ENCODE measurements around the gene UBD.

UBD gene

DNA sequence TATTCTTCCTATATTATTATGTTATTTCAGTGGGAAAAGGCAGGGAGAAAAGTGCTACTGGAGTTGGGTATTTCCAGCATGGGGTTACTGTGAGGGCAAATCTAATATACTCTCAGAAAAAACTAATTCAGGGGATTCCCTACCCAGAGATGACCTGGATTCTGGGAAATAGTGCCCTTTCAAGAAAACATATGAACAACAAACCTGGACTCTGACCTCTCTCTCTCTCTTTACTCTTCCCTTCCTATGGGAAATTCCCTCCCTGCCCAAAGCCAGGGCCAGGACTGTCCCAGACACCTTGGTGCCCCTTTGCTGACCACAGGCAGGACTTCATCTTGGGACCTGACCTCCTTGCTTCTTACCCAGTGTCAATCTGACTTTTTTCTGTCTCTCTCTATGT is 1.6 kb upstream of the UBD start:
- no peak for DNase-seq (ENCODE audit: low read depth)

DNA sequence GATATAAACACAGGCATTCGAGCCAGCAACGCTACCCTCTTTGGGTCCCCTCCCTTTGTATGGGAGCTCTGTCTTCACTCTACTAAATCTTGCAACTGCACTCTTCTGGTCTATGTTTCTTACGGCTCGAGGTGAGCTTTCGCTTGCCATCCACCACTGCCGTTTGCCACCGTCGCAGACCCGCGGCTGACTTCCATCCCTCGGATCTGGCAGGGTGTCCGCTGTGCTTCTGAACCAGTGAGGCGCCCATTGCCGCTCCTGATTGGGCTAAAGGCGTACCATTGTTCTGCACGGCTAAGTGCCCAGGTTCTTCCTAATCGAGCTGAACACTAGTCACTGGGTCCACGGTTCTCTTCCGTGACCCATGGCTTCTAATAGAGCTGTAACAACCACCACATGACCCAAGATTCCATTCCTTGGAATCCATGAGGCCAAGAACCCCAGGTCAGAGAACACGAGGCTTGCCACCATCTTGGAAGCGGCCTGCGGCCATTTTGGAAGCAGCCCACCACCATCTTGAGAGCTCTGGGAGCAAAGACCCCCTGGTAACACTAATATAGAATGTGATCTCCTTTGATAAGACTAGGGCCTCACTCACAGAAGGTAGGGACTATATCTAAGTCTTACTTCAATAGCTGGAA is 973 bp downstream of the UBD start:
- DNase-seq (ENCODE audit: low read depth), result no peak

DNA sequence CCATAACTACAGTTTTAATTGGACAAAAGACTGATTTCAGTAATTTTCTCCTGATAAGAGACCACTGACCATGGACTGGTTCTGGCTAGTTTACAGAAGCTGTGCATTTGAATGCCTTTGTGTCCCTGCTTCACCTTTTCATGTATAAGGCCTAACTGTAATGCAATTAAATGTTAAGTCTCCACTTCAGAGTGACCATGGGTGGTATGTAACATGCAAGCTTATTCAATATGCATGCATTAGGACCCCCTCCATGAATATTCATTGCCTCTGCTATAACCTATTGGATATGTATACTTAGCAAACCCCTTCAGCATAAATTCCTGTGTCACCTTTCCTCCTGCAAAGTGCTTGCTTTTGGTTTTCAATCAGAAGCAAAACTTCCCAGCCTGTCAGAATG is 2.2 kb downstream of the UBD start:
- DNase-seq (ENCODE audit: low read depth), result no peak

DNA sequence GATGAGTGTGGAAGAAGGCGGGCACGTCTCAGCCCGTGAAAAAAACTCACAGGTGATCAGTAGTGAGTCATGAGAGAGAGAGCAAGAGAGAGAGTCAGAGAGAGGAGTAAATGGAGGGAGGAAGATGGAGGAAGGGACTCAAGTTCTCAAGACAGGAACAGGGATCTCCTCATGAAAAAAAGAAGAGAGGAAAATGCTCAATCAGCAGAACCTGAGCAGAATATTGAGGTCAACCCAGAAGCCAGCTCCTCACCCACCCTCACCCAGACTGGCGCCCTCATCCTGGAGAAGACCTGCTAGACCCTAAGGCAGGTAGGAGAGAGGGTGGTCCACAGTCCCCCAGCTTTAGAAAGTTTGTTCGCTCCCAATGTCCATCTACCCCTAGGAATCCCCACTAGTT is 4.8 kb downstream of the UBD start:
- no peak for DNase-seq (ENCODE audit: low read depth)

DNA sequence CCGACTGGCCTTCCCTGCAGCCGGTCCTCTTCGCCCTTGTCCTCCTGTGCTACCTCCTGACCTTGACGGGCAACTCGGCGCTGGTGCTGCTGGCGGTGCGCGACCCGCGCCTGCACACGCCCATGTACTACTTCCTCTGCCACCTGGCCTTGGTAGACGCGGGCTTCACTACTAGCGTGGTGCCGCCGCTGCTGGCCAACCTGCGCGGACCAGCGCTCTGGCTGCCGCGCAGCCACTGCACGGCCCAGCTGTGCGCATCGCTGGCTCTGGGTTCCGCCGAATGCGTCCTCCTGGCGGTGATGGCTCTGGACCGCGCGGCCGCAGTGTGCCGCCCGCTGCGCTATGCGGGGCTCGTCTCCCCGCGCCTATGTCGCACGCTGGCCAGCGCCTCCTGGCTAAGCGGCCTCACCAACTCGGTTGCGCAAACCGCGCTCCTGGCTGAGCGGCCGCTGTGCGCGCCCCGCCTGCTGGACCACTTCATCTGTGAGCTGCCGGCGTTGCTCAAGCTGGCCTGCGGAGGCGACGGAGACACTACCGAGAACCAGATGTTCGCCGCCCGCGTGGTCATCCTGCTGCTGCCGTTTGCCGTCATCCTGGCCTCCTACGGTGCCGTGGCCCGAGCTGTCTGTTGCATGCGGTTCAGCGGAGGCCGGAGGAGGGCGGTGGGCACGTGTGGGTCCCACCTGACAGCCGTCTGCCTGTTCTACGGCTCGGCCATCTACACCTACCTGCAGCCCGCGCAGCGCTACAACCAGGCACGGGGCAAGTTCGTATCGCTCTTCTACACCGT is 6.1 kb downstream of the UBD start:
- DNase-seq (ENCODE audit: low read depth), result peak; percentile 76

DNA sequence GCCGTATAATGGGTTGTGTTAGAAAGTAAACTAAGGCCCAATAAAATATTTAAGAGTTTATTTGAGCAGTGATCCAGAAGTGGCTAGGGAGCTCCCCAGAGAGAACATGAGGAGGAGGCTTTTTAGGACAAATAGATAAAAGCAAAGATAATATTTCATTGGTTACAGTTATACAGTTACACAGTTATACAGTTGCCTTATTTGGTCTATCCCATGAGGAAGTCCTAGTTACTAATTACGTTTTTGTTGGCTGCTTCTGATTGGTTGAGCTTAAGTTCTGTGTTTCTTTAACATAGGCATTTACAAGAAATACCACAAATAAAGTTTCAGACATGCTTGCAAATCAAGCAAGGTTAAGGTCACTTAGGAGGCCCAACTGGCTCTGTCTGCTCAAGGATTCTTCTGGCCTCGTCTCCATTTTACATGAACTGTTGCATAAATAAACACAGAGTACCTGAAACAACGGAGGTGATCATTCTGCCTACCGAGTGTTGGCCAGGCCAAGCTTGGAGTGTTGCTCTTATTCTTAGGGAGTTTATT is 7.0 kb downstream of the UBD start:
- peak; percentile 87 for DNase-seq (ENCODE audit: low read depth)

DNA sequence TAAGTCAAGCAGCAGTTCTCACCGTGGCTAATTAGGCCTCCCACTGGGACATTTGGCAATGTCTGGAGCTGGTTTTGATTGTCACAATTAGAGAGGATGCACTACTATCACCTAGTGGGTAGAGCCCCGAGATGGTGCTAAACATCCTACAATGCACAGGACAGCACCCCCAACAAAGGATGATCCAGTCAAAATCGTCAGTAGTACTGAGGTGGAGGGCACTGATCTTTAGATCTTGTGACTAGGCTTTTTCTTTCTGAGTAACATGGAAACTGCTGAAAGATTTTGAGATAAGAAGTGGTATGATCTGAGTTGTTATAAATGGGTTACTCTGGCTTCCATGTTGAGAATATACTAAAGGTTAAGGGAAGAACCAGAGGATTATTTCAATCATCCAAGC is 12.0 kb downstream of the UBD start:
- DNase-seq (ENCODE audit: low read depth), result no peak

DNA sequence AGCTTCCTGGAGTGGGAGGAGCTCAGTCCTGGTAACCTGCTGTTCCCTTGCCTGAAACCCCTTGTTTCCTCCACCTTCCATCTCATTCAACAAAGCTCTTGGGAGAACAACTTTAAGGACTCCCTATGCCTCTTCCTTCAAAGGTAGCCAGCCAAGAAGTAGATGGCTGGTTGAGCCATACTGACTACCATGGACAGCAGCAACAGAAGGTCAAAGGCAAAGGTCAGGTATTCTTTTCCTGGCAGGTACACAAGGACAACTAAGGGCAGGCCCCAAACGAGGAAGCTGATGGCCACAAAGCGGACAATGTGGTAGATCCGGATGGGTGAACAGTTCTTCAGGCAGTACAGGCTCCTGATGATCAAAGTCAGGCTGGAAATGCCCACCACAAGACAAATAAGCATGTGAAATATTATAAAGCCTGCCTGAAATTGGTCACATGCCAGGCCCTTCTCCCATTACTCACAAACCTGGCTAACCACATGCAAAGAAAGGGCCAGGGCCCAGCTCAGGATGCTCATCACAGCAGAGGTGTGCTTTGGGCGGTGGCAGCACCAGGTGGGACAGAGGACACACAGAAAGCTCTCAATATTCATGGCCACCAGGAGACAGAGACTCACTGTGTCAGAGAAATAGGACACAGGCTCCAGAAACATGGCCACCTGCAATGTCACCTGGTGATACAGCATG is 21.7 kb downstream of the UBD start:
- no peak for DNase-seq (ENCODE audit: low read depth)

DNA sequence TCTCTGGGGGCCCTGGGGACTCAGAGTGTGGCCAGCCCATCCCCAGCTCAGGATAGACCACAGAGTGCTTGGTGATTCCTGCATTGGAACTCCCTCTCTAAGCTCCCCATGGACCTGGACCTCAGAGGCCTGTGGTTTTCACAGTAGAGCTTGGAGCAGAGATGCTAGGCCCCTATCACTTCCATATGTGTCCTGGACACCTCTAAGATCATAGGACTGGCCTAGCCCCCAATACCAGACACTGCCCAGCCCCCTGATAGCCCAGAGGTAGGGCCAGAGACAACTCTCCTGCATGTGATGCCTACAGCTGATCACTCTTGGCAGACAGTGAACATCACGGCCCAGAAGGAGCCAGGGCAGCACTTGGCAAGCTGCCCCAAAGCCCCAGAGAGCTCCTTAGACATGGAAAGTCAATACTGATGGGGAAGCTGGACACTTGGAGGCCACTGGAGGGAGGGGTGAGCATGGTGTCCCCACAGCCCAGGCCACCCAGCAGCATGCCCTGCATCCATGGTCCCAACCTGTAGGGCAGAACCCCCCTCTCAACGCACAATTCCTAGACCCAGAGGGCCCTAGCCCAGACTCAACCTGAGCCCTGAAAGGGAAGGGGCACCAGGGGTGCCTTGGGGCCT is 27.1 kb downstream of the UBD start:
- no peak for DNase-seq (ENCODE audit: low read depth)

DNA sequence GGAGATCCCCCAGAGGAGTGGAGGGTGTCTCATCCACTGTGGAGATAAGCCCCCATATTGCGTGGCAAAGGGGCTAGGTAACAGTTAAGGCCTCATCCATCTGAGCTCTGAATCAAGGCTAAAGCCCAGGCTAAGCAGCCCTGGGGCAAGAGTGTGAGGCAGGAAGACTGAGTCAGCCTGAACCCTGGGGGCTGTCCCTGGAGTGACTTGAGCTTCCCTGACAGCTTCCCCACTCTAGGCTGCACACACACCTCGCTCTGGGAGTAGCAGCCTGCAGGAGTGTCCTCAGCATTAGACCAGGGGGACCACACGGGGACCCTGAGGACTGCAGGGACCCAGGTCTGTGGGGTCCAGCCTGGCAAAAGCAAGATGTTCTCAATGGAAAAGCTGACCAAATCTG is 27.9 kb downstream of the UBD start:
- no peak for DNase-seq (ENCODE audit: low read depth)

DNA sequence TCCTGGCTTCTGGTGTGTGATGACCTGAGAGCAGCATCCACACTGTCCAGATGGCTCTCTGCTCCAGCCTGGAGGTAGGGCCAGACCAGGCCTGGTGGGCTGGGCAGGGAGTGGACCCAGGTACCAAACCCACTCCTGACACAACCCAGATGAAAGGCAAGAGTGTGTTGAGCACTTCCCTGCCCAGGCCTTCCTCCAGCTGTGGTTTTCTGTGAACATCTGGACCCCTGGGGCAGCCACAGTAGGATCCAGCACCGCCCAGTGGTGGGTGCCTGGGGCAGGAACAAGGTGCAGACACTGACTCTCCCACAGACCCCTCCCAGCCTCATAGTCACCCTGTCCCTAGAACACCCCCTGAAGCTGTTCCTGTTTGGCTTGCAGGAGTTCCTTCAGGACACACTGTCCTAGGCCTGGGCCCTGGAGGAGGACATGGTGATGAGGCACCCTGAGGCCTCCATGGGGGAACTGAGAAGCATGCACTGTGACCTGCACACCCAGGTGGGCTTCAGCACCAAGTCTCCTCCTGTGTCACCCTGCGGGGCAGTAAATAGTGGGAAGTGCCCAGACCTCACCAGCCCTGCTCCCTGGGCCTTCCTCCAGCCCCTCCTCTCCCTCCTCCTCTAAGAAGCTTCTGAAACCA is 28.7 kb downstream of the UBD start:
- DNase-seq (ENCODE audit: low read depth), result no peak

DNA sequence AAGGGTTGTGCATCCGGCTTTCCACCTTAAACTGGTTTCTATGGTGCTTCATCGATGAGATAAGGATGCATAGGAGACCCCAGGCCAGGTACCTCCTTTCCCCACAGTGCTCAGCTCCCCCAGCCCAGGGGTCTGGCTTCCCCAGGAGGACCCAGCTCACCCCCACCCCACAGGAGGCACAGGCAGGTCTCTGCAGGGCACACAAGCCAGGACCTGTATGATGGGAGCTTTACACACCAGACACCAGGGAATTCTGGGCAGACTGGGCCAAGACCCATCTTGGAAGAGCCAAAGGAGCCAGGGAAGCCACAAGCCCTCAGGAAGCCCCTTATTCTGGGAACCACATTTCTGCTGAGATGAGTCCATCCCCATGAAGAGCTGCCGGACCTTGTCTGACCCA is 29.6 kb downstream of the UBD start:
- no peak for DNase-seq (ENCODE audit: low read depth)

DNA sequence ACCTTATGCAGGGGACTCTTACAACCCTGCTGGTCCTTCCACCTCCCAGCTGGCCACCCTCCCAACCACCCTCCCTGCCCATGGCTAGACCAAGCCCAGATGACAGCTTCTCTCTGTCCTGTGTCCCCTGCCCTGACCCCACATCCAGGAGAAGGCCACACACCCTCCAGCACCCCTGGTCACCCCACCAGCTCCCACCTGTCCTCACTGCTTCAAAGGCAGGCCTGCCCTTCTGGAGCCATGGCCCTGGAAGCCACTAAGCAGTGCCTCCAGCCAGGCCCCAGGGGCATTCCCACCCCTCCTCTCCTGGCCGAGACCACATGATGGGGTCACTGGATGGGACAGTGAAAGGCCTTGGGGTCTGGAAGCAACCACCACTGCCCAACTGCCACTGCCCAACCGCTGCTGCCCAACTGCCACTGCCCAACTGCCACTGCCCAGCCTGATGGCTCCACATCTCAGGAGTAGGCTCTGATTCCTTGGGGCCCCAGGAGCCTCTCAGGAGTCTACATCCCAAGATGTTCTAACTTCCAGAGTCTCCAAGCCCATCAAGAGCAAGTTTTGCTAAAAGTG is 30.5 kb downstream of the UBD start:
- DNase-seq (ENCODE audit: low read depth), result no peak

DNA sequence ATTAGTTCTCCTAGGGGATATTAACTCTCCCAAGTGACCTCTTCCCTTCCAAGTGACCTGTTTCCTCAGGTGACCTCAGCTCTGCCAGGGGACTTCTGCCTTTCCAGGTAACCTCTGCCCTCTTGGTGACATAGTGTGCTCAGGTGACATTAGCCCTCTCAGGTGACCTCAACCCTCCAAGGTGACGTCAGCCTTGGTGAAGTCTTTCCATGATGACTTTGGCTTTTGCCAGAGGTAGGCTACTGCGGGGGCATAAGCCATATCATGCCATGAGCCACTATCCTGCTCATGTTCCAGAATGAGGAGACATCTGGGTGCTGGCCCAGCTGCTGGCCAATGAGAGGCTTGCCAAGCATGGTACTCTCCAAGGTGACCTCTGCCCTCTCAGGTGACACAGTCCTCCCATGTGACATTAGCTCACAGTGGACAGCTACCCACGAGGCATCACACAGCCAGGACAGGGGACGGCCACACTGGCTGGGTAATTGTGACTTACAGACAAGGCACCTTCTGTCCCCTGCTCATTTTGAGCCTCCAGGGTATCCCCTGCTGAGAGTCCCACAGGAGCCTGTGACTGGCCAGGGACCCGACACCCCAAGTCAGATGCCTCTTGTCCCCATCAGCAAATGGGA is 31.1 kb downstream of the UBD start:
- DNase-seq (ENCODE audit: low read depth), result no peak

DNA sequence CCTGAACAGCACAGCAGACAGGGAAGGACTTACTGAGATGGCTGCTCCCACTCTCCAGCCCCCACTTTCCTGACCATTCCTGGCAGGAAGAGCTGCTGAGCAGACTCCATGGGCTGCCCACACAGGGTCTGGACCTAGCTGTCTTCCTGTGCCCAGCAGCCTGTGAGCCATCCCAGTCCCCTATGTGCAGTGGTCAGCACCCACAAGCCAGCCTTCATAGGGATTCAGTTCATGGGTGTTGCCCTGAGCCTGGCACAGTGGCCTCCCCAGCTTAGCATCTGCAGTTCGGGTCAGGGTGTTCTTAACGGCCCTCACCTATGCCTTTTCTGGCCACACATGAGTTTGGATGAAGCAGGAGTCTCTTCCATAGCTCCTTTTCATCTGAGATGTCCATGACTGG is 32.0 kb downstream of the UBD start:
- DNase-seq (ENCODE audit: low read depth), result no peak

DNA sequence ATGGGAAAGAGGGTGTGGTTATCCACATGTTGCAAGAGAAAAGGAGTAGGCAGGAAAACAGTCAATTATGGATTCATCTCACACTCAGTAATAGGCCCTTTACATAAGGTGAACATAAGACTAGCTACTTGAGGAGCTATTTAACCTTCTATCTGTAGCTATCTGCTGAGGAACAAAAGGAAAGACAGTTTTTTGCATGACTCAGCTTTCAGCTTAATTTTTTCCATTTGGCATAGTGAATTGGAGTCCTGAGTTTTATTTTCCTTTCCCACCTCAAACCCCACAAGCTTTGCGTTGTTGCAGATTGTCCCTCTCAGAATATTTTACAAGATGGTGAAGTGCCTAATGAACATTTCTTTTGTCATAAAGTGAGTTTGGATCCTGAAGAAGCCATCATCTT is 32.4 kb downstream of the UBD start:
- DNase-seq (ENCODE audit: low read depth), result no peak

DNA sequence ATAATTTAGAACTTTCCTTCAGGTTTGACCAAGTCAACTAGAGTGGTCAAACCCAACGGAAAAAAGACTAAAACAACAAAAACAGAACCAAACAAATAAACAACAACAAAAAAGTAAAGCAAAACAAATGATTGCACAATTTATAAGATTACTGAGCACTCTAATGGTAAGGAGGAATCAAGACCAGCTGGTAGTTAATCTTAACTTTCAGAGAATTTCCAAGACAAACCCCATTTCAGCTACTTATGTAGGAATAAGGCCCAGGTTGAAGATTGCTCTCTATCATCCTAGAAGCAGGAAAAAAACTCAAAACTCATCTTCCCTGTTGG is 34.3 kb downstream of the UBD start:
- no peak for DNase-seq (ENCODE audit: low read depth)

DNA sequence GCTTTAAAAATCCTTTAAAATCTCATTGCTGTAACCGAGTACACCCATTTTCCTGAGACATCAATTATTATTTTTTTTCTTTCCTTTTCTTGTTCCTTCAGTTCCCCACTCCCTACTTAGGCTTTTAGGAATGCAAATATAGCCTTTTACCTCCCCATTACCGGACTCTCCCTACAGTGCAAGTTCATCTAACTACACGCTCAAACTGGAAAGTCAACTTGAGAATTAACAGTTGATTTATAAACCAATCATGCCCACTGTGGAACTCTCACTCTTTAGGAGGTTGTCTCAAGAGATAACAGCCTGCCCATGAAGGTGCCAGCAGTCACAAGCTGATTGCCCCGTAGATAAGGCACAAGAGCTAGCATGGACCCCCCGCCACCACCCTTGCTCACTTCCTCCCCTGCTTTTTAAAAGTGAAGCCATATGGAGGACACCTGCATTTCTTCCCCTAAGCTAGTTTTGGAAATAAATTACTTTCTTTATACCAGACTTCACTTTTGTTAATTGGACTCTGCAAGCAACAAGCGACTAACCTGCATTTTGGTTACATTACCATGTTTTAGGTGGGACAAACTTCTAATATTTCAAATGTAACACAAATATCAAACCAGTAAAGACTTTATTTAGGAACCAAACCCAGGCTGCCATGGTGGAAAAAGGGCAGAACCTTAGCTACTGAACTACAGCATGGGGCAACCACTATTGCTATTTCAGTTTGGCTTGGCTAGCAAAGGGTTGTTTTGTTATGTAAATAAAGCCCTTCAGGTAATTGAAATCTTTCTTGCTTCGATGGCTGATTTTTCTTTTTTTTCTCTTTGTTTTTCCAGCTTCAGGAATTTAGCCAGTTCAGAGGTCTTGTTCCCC is 34.9 kb downstream of the UBD start:
- no peak for DNase-seq (ENCODE audit: low read depth)

DNA sequence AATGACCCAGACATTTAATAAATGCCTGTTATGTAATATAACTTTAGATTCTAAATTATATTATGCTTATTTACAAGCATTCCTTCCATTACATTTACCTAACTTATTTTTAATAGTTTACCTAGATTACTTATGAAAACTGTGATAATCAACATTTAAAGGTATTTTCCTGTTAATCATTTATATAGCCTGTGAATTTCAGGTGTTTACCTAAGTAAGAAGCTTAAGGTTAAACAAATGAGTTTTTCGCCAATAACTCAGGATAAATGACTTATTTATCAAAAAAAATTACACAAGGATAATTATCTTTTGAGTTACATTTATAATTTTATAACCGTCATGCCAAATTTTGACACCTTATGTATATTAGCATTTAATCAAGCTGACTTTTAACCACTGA is 35.5 kb downstream of the UBD start:
- no peak for DNase-seq (ENCODE audit: low read depth)

DNA sequence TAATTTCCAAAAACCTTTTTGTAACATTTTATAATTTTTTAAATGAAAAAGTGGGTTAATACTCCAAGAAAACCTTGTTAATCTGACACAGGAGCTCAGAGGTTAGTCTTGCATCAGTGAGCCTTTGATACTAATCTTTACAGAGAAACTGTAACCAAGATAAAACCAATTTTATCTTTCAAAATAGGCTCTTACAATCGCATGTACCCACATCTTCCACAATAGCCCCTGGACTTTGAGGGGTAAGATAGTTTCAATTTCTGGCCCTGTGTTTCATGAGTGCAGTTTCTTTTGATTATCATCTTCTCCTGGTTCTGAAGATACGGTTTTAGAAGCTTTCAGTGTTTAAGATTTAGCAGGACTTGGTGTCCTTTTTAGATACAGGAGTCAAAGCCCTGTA is 37.3 kb downstream of the UBD start:
- no peak for DNase-seq (ENCODE audit: low read depth)

All from iris pigment epithelial cell (primary cell).